Heart left ventricle (tissue), 16 donors: ENCODE measurements around the gene ZNF579. TPM values are rescaled to one million over a fixed set of nuclear protein-coding genes. Genes with fewer than 3 reads are reported as not detected.

Source experiments
- ATAC-seq, 4 donors: fragments of 200-7000 bp; cut with Tn5 transposase; one replicate each; pipeline ENCODE4 v1.9.1; 2020 to 2022; ENCODE audit warnings: moderate library complexity in 4 of 4, mild to moderate bottlenecking in 3 of 4, moderate number of reproducible peaks in 1 of 4
- DNase-seq, 5 donors: peaks; one replicate each; pipeline ENCODE4 v3.0.0-alpha.2; 2020
- H3K27ac ChIP-seq, 12 donors: fragments of 200-600 bp; sonication (generic) in 4 of 12; one replicate each; pipeline versions ENCODE4 v1.5.0 to v1.8.0; 2016 to 2022; ENCODE audit warnings: mild to moderate bottlenecking in 2 of 12
- H3K27me3 ChIP-seq, 9 donors: fragments of 200-600 bp; sonication (generic) in 2 of 9; one replicate each; pipeline versions ENCODE4 v1.5.1 to v1.8.0; 2016 to 2022; ENCODE audit warnings: mild to moderate bottlenecking in 3 of 9
- H3K36me3 ChIP-seq, 9 donors: fragments of 200-600 bp; sonication (generic) in 2 of 9; one replicate each; pipeline versions ENCODE4 v1.5.0 to v1.8.0; 2018 to 2022; ENCODE audit warnings: mild to moderate bottlenecking in 2 of 9
- H3K4me1 ChIP-seq, 12 donors: fragments of 200-600 bp; sonication (generic) in 4 of 12; one replicate each; pipeline versions ENCODE4 v1.5.0 to v1.8.0; 2016 to 2022; ENCODE audit warnings: mild to moderate bottlenecking in 3 of 12
- H3K4me3 ChIP-seq, 12 donors: fragments of 200-600 bp; sonication (generic) in 4 of 12; one replicate each; pipeline versions ENCODE4 v1.5.0 to v1.8.0; 2017 to 2022; ENCODE audit warnings: mild to moderate bottlenecking in 9 of 12, moderate library complexity in 4 of 12
- H3K9me3 ChIP-seq, 12 donors: fragments of 200-600 bp; sonication (generic) in 4 of 12; one replicate each; pipeline versions ENCODE4 v1.5.0 to v1.8.0; 2016 to 2022; ENCODE audit warnings: mild to moderate bottlenecking in 1 of 12
- CTCF ChIP-seq, 12 donors: fragments of 200-600 bp; sonication (generic) in 4 of 12; IDR thresholded peaks; one replicate each; pipeline versions ENCODE4 v1.5.0 to v1.8.0; 2018 to 2022; ENCODE audit warnings: antibody characterized with exemption in 12 of 12, mild to moderate bottlenecking in 5 of 12
- POLR2A ChIP-seq, 2 donors: fragments of 450-650 bp; IDR thresholded peaks; one replicate each; pipeline ENCODE4 v1.6.1; 2017; ENCODE audit warnings: antibody characterized with exemption in 2 of 2, mild to moderate bottlenecking in 2 of 2, moderate library complexity in 2 of 2
- WGBS, 4 donors: extraction: QIAGEN DNeasy Blood & Tissue Kit in 2 of 4; methylation state at CpG; one replicate each; pipeline versions ENCODE4 v1.1.5 to v1.1.7; 2013 to 2018; 5-methylcytosine and 5-hydroxymethylcytosine counted together
- intact Hi-C, 10 donors: fragments of 100-400 bp; cut with DNase I; formaldehyde crosslinking; loops; one replicate each; pipeline versions ENCODE4 v1.11.1 to v1.14.2; 2022
- polyA plus RNA-seq, 2 donors: library from polyadenylated mRNA; stranded (reverse); fragments of 200-250 nt; gene quantifications; one replicate each; pipeline ENCODE4 v1.2.3, GENCODE V29; 2013
- total RNA-seq, 9 donors: library from RNA; depleted of rRNA in 2 of 9; stranded (reverse); fragments of >200 nt in 2 of 9; fragmentation: NEBNext Ultra II Directional in 3 of 9; extraction: Animal tissue kit (Norgen Biotek cat#: 25700) in 3 of 9; gene quantifications; one replicate each; pipeline versions ENCODE4 v1.1.0 to v1.2.4, GENCODE V29; 2016 to 2023
- donor health status: ischemic (EF 13 %, LVEDD 7.1; RV severe dilation, severe dysfunction).
- donor health status: healthy with polysubstance abuse.
- donor health status: DM: no; HTN: yes; CAD: no.
- donor health status: DM: no; HTN: no; CAD: no.
- donor health status: ischemic (EF 25% LVEDD 6.9; RV normal size, moderate dysfunction).
- donor health status: ischemic (EF 25% LVEDD 5.7; RV mildly dilated, moderate dysfunction).
- donor health status: healthy.
- donor health status: DM: yes; HTN: yes; CAD: no.
- donor health status: ischemic (EF 35%, LVEDD 5.7; RV mildly dilated, moderate dysfunction).
- donor health status: nonischemic (EF 11% LVEDD 7.7; RV severe dilation, severe dysfunction).
- donor health status: DM: yes; HTN: yes; CAD: no.
- donor health status: PGD.
- donor health status: ischemic (EF 29% LVEDD 5.4; RV normal size, mild dysfunction).
- donor health status: nonischemic (EF 23%, LVEDD 6.1; RV moderate dilation, normal function).

The ZNF579 gene
- total and polyA plus RNA-seq, 11 donors = 5.4 to 13.9 (median 9.8) TPM

- H3K27ac ChIP-seq = peak within 1 kb of the TSS; percentile 78 to 96 (median 92)
- H3K4me1 ChIP-seq = peaks cover 0 to 45% (median 11%) of the 10 kb centered on the region in 12 donors
- H3K27me3 ChIP-seq = no peaks in the 10 kb centered on the region
- H3K36me3 ChIP-seq = peaks cover 0 to 20% (median 5%) of the 10 kb centered on the region in 9 donors
- DNase-seq (peak; percentile 92 to 98 (median 94)), ATAC-seq (peak; percentile 87 to 97 (median 92))
- peak within 1 kb of the TSS; percentile 7 to 73 (median 63) for H3K4me3 ChIP-seq
- intact Hi-C loops = loop anchor here in 3 of 10 donors (5.0 kb wide), 3 partner anchors 107 to 162 kb away; partner anchors contain the start of genes C19orf85 (in 1 of the 3) and ISOC2 (in 1 of the 3)
- TF ChIP-seq CTCF (IDR thresholded peaks at IDR 0.05) (no peak), POLR2A (IDR thresholded peaks at IDR 0.05) (peak in 1 of 2 donors; percentile 42)
- 0 to 1% (median 0%) methylated on average over 39 to 56 of the region's 56 CpGs for WGBS, 4 donors
- H3K9me3 ChIP-seq = no peaks in the 10 kb centered on the region
These were observed 43.7 kb upstream of the ZNF579 start, which contains the start of gene ZNF784 for GRCh38 chr19:55624109-55625003. Gene ZNF784 (minus strand): TSS chr19:55624566. CDS start chr19:55624561, 5 bp downstream.

DNA sequence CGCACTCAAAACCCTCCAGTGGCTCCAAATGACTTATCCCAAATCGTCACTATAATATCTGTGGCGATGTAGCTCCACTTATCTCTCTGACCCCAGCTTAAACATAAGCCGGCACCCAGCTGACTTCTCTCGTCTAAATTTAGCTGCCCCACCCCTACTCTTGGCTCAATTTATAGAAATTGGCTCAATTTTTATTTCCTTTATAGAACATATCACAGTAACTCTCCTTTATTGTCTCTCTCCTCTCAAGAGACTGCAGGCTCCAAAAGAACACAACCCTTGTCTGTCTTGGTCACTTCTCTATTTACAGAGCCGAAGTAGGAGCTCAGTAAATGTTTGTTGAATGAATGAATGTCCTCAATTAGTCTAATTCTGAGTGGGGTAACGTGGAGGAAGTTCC, 42.9 kb upstream of the ZNF579 start:
- H3K27ac ChIP-seq = peak overlapping the region in 11 of 12 donors; percentile 73 to 96 (median 91)

DNA sequence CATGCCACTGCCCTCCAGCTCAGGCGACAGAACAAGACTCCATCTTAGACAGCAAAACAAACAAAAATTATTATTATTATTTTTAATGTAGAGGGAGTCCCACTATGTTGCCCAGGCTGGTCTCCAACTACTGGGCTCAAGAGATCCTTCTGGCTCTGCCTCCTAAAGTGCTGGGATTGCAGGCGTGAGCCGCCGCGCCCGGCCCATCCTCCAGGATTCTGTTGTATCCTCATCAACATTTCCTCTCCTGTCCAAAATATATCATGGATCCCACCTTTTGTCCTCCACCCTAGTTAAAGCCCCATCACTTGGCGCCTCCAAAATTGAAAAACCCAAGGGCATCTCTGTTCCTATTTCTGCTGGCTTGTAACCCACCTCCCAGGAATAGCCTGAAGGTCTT, 42.5 kb upstream of the ZNF579 start:
- Histone ChIP-seq H3K27ac (peak overlapping the region in 11 of 12 donors; percentile 27 to 96 (median 91)), H3K4me3 (peak overlapping the region in 1 of 12 donors; percentile 64), H3K9me3 (no peaks in the 10 kb centered on the region), H3K36me3 (peaks cover 0 to 20% (median 5%) of the 10 kb centered on the region in 9 donors), H3K27me3 (no peaks in the 10 kb centered on the region), H3K4me1 (peaks cover 0 to 54% (median 11%) of the 10 kb centered on the region in 12 donors)
- intact Hi-C loops = loop anchor here in 2 of 10 donors (2.0 to 5.0 kb wide), 2 partner anchors 16 to 106 kb away; no protein-coding TSS in a partner anchor
- no peak for DNase-seq
- WGBS, 4 donors = 94 to 99% (median 95%) methylated on average over 7 of the region's 7 CpGs
- TF ChIP-seq POLR2A (IDR thresholded peaks at IDR 0.05) (no peak), CTCF (IDR thresholded peaks at IDR 0.05) (no peak)
- no peak for ATAC-seq

More for the DNA sequence above, 42.9 kb upstream of the ZNF579 start:
- H3K9me3 ChIP-seq = no peaks in the 10 kb centered on the region
- intact Hi-C loops = loop anchor here in 2 of 10 donors (2.0 to 5.0 kb wide), 2 partner anchors 17 to 106 kb away; no protein-coding TSS in a partner anchor
- no peak for TF ChIP-seq POLR2A (IDR thresholded peaks at IDR 0.05)
- no peak for TF ChIP-seq CTCF (IDR thresholded peaks at IDR 0.05)
- H3K36me3 ChIP-seq = peaks cover 0 to 20% (median 5%) of the 10 kb centered on the region in 9 donors
- 30 to 37% (median 33%) methylated on average over 7 of the region's 7 CpGs for WGBS, 4 donors
- H3K27me3 ChIP-seq = no peaks in the 10 kb centered on the region
- H3K4me1 ChIP-seq = peaks cover 0 to 53% (median 11%) of the 10 kb centered on the region in 12 donors
- H3K4me3 ChIP-seq = peak overlapping the region in 9 of 12 donors; percentile 46 to 72 (median 64)
- DNase-seq = no peak
- ATAC-seq = peak in 1 of 4 donors; percentile 1
